GDM1 (cell line): Measurements from ENCODE around the gene CHST11.

Source experiments
- DNase-seq: peaks from one replicate; lab custom pipeline; 2025; lab: John Stamatoyannopoulos, UW

The CHST11 gene

DNA sequence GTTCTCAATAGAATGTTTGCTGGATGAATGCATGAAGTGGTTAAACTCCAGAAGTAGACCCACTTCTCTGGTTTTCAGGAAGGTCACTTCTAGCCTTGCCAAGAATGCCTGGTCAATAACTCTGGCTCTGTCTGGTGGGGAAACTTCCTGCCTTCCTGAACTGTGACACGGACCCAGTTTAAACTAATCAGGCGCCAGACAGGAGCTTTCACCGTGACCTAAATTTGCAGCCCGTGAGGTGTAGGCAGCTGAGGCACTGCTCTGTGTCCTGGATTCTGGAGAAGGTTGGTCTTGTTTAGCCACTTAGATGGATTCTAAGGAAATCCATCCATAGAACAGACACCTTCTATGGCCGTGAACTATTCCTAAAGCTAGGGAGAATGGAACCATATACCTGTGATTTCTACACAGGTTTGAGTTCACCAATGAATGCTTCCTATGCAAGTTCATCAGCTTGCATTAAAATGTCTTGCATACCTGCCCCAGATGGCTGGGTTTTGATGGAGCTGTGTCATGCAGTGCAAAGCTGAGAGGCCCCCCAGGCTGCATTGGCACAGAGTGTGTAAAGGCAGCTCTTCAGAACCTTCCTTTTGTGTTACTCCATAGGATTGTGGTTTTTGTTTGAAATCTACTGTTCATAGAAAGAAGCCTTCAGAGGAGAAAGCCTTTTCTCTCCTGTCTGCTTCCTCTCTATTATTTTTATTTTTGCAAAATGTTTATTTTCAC, 4.4 kb downstream of the CHST11 start:
- no peak for DNase-seq

DNA sequence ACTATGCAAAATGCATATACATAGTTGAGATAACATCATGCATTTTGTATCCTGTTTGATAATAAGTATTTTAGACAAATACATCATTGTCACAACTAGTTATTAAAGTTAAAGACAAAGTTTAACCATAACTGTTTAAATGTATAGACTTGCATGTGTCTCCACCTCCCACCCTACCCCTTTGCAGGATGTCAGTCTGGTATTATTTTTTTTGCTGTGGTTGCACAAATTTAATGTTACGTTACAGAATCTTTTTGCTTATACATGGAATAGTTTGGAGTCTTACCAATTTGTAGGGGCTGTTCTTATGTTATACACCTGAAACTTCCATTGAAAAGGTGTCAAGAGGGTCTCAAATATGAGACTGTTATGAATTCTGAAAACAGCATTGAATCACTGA, 5.6 kb downstream of the CHST11 start:
- DNase-seq = no peak

DNA sequence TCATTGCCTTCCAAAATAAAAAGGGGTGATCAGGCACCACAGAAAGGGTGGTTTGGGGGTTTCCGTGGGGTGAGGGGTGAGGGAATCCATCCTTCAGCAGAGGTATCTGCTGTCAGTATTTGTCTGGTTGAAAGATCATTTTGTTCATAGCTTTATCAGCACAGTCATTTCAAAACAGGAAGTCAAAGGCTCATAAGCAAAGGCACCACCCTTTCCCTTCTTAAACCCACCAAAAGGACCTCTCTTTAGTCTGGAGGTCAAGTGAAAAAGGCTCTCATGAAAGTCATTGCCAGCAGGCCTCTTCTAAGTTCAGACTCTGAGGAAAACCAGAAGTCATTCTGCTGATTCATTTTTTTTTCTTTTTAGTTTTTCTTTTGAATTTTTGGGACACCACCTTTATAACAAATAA, 6.2 kb downstream of the CHST11 start:
- DNase-seq = peak; percentile 25

DNA sequence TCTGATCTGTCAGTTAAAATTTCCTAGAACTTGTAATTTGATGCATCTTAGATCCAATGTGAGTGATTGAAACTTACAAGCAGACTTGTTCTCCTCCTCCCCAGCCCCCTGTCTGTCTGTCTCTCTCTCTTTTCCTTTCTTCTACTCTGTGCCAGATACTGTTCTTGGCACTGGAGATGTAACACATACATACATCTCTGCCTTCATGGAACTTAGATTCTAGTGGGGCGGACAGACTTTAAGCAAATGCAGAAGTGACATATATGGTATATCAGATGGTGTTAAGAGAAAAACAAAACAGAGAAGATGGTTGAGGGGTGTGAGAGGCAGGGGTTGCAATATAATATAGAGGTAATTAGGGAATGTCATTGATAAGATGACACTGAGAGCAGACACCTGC, 6.6 kb downstream of the CHST11 start:
- DNase-seq = no peak

DNA sequence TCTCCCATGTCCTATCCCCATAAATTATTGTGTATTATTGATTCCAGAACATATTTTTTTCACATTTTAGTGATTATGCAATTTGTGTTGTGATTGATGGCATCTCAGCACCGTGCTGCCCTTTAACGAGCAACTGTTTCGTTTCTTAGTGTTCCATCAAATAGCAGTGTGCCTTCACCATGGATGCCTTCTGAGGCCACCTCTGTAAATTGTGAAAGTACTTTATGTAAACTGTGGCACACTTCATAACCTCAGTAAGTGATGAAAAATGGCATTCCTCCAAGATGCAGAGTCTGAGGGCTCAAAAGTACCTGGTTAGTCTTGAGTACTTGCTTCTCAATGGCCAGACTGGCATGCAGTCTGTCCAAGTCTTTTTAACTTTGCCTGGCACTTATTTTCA, 8.2 kb downstream of the CHST11 start:
- no peak for DNase-seq

DNA sequence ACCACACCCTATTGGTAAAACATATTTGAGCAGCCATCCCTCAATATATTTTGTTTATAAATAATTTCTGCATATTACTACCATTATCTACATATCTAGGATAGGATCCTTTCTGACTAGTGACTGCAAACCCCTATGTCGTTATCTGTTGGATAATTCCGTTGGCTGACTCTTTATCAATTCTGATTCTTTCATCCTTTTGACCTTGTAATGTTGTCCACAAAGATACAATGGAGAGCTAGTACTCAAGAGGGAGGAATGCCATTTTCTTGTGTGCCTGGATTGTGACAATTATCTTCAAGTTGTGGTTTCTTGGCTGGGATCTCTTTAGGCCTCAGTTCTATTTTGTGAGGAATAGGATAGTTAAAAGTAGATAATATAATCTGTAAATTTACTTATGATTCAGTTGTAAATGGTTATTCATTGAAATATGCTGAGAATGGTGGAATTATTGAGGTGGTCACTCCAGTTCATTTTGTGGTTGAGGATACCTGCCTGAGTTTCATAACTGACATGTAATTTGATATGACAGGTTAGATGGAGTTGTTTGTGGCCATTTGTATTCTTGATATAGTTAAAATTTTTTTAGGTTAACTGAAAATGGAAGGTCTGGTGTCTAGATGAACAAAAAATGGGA, 10.1 kb downstream of the CHST11 start:
- DNase-seq = no peak

DNA sequence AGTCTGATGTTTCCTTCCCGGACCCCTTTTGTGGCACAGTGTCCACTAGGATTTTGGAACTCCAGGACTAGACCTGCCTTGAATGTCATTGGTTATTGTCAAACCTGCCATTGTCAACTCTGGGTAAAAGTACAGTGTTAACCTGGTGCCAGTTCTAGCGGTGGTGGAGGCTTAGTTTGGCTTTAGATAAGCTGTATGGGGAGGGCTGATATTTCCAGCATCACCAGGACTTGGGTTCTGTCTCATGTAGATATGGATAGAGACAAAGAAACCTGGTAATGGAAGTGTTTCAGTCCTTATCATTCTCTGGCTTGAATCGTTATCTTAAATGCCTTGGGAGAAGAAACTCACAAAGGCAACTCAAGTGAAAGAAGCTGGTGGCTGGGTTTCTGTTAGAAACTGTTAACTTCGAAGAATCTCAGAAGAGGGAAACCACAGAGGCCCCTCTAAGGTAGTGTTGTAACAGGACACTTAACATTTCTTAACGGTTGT, 10.6 kb downstream of the CHST11 start:
- no peak for DNase-seq

DNA sequence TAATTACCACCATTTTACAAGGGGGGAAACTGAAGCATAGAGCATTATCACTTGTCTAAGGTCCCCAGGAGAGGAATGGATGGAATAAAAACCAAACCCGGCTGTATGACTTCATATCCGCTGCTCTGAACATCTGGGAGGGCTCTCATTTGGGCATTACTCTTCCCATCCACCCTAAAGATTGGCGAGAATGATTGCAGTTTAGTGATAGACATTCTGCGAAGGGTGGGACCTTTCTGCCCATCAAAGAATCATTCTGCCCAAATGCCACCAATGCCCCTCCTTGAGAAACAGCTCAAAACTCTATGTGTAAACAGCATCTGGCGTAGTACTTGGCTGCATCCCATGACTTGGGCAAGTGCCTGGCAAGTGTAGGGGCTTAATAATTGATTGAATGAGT, 11.6 kb downstream of the CHST11 start:
- no peak for DNase-seq

DNA sequence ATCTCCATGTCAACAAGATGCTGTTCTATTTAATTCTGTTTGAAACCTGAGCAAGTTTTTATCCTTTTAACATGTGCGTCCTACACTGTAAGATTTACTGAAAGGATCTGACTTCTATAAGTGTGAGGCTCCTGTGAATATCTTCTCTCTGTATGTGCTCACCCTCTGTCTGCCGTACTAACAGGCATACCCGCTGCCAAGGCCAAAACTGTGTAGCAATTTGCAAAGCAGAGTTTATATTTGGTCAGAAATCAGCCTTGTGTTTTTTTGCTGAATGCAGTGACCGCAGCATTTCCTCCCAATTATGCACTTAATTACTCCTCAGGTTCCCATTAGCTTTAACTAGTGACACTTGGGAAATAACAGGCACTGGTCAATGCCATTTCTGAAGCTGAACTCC, 12.3 kb downstream of the CHST11 start:
- no peak for DNase-seq

DNA sequence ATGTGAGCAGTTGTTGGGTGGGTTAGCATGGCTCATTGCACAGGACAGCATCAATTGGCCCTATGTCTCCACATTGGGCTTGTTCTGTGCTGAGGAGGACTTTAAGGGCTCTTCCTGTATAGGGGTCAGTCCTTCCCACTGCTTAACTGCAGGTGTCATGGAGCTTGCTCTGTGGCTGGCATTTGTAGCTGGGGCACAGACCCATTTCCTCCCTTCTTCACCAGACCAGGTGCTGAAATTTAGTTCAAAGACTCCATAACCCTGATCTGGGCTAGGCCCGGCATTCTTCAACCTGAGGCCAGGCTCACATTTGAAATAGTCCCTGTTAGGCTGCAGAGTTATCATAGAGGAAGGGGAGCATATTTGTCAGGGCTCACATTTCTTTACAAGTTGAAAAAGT, 12.8 kb downstream of the CHST11 start:
- no peak for DNase-seq

DNA sequence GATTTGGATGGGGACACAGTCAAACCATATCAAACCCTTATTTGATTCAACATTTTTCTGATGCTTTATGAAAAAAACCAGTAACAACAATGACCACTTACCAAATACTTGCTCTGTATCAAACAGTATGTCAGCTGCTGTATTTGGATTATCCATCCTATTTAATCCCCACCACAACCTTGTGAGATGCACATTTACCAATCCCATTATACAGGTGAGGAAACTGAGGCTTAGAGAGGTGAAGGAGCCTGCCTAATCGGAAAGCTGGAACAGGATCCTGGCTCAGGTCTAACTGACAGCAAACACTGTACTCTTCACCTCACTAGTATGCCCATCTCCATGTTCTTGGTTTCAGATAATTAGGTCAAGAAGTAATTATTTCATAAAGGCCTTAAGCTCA, 13.8 kb downstream of the CHST11 start:
- DNase-seq = no peak

DNA sequence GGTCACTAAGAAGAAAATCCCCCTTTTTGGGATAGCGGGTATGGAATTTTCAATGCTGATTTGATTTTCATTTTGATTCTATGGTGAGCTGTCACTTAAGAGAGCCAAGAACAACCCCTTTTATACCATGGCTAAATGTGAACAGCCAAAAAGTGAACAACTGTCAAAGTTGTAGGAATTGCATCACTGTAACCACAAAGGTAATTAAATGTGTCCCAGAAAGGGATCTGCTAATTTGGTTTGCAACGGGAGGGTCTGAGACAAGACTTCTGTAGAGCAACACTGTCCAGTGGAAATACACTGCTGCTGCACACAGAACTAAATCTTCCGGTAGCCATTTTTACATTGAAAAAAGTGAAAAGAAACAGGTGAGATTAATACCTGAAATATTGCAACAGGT, 14.6 kb downstream of the CHST11 start:
- no peak for DNase-seq

DNA sequence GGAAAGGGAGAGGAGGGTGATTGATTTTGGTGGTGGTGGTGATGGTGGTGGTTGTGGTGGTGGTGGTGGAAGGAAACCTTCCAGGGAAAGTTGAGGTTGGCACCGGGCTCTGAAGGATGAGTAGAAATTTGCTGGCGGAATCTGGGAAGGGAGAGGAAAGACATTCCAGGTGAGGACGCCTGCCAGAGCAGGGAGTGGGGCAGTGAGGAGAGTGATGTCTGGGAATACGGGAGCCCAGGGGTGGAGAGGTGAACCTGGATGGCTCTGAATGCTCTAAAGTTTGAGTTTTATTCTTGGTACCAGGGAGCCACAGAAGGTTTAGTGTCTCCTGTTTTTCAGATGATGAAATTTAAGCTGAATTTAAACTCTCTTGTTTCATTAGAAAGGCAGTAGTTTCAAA, 16.0 kb downstream of the CHST11 start:
- DNase-seq = no peak

DNA sequence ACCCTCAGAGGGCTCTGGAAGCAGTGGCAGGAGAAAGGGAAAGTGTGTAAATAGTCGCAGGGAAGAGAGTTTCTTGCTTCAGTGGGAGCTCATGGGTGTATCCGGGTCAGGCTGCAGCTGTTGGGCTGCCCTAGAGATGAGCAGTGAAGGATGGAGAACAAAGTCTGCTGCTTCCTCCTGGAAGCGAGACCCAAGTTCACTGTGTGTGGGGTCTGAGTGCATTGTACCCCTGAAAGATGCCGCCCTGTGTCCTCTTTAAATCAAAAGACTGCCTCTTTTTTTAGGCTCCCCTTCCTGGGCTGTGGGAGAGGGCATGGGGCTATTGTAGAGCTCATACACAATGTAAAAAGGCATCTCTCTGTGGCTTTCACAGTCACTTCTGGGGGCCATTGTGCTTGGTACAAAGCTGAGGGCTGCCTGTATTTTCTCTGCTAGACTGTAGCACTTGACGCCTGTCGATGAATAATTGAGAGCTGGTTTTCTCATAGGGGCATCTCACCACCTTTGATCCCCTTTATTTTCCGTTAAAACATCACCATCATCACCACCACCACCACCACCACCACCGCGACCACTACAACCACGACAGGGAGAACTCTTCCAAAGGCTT, 16.7 kb downstream of the CHST11 start:
- DNase-seq = no peak

DNA sequence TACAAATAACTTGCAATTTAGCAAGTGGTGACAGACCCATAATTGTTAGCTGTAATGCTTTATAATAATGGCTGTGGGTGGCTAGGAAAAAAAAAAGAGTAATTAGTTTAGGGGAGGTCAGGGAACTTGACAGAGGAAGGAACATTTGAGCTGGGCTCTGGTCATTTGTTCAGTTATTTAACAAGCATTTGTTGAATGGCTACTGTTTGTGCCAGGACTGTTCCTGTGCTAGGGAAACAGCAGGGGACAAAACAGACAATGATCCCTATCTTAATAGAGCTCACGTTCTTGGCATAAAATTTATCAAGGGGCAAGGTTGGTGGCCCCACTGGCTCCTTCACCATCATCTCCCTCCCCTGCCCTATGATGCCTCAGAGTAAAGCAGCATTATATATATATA, 18.5 kb downstream of the CHST11 start:
- DNase-seq = no peak

DNA sequence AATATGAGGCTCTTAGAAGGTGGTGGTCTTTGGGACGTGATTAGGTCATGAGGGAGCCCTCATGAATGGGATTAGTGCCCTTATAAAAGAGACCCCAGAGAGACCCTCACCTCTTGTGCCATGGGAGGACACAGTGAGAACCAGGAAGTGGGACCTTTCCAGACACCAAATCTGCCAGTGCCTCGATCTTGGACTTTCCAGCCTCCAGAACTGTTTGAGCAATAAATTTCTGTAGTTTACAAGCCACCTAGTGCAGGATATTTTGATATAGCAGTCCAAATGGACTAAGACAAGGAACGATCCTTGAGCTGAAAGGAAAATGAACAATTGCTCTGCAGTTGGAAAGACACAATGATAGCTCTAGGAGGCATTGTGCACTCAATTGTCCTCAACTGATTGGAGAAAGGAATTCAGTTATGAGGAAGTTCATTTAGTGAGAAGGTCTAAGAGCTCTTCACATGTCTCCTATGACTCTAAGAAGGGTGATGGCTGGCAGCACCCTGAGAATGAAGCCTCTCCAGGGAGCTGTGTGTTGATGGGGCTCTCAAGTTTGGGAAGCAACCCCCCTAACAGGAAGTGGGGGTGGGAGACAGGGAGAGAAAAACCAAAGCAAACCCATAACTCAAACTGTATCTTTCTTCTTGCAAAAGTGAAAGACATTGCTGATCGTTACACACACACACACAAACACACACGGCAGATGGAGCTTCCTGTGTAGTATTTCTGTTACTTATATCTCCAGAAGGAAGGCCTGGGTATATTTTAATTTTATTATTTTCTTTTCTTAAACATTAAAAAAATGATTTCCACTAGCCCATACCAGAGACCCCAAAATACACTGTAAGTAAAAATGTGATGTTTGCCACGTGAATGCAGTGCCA, 21.0 kb downstream of the CHST11 start:
- DNase-seq = peak; percentile 27

DNA sequence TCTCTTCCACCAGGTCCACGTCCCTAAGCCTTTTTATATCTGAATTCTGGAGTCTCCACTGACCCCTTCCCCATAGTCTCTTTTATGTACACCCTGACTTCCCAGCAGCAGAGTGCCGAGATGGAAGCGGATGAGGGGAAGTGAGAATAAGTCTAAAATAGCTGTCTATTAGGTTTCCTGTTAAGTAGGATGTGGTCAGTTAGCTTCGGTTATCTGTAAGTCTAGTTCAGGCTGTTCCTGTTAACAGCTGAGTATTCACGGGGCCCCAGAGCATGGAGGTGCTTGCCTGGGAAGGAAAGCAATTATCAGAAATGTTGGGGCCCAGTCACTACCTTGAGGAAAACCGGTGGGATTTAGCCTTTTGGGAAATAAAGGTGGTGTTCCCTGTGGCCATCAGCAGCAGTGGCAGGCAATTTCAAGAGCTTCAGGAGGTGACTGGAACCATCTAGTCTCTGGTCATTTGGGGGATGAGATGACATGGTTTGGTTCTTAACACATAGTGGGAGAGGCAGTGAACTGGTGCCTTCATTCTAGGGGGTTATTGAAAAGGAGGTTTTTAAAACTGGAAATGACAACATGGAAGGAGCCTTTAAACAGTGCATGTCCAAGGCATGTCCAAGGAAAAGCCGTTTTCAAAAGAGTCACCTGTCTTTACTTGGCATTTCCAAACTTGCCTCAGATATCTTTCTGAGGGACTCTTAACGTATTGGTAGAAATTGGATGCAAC, 21.8 kb downstream of the CHST11 start:
- peak; percentile 70 for DNase-seq

DNA sequence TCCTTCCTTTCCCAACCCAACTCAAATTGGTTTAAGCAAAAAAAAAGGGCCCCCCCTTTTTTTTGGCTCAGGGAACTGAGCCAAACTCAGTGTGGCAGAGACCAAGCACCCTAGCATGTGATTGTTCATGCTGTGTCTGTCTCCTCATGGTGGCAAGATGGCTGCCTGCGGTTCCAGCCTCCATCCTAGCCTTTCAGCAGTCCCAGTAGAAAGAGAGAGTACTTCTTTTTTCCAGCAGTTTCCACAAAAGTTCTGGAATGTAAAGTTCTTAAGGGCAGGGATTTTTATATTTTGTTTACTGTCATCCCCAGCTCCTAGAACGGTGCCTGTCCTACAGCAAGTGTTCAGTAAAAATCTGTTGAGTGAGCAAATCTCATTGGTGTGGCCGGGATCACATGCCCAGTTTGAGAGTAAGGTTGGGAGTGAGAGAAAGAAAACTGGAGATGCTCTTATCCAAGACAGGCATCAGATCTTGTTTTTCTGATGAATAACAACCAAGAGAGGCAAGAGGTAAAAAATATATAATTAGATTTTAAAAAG, 22.4 kb downstream of the CHST11 start:
- DNase-seq = no peak

DNA sequence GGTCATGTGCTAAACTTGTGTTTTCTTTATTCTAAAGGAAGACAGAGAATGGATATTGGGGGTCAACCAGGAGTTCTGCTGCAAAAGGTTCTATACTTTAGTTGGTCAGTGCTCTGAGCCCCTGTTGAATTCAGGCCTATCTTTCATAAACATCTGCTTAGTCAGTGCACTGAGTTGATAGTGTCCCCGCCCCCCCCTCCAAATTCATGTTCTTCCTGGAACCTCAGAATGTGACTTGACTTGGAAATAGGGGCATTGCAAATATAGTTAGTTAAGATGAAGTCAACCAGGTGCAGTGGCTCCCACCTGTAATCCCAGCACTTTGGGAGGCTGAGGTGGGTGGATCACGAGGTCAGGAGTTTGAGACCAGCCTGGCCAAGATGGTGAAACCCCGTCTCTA, 23.3 kb downstream of the CHST11 start:
- no peak for DNase-seq

DNA sequence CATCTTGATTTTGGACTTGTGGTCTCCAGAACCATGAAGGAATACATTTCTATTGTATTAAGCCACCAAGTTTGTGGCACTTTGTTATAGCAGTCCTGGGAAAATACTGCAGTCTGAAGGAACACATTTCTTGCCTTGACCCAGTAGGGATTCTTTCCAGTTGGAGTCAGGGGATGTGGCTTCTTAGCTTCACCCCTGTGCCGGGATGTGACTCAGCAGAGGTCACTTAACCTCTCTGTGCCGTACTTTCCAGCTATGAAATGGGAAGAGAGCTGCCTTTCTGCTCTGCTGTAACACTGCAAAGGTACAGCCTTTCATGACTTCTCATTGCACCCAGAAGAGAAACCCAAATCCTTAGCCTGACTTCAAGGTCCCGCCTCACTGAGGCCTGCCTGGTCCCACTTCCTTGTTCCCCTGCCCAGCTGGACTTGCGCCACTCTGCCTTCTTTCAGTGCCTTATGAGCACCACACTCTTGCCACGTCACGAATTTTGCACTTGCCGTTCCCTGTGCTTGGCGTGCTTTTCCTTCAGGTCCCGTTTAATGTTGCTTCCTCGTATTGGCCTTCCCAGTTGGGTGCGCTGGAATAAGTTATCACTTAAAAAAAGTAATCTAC, 24.2 kb downstream of the CHST11 start:
- no peak for DNase-seq

DNA sequence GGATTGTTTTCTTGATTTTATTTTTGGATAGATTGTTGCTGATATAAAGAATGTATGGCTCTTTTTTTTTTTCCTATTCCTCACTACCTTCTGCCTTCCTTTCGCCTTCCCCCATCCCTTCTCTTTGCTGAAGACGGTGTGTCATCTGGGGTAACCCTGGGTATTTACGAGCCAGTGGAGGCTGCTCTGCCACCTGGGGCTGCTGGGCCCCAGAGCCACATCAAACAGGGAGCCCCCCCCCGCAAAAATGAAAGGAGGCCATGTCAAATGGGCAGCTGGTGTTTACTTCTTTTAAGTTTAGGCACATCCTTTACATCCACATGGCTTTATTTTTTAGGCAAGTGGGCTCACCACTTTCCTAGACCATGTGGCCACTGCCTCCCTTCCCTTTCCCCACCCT, 25.4 kb downstream of the CHST11 start:
- DNase-seq = no peak
